Neural cell (in vitro differentiated cells): Measurements from ENCODE around the gene ABRAXAS1.

Experiments
- TAF1 ChIP-seq: IDR thresholded peaks from 2 replicates; pipeline ENCODE4 v1.6.1; 2012; ENCODE audit warnings: low read depth
- TF ChIP-seq, protein P1 (sequence below): fragments of 450-650 bp; IDR thresholded peaks from 2 replicates; pipeline ENCODE4 v1.5.1; 2014; ENCODE audit warnings: antibody characterized with exemption, mild to moderate bottlenecking, moderate library complexity; ENCODE audit not compliant: poor library complexity, severe bottlenecking

GRCh38 chr4:83516042-83516772, 31.3 kb upstream of the ABRAXAS1 start:
- TF ChIP-seq TAF1: no peak
- TF ChIP-seq, protein P1, sequence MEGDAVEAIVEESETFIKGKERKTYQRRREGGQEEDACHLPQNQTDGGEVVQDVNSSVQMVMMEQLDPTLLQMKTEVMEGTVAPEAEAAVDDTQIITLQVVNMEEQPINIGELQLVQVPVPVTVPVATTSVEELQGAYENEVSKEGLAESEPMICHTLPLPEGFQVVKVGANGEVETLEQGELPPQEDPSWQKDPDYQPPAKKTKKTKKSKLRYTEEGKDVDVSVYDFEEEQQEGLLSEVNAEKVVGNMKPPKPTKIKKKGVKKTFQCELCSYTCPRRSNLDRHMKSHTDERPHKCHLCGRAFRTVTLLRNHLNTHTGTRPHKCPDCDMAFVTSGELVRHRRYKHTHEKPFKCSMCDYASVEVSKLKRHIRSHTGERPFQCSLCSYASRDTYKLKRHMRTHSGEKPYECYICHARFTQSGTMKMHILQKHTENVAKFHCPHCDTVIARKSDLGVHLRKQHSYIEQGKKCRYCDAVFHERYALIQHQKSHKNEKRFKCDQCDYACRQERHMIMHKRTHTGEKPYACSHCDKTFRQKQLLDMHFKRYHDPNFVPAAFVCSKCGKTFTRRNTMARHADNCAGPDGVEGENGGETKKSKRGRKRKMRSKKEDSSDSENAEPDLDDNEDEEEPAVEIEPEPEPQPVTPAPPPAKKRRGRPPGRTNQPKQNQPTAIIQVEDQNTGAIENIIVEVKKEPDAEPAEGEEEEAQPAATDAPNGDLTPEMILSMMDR: no peak
